Colonic mucosa (tissue), 4 donors: ENCODE data around the gene CACNA1S. TPM values are rescaled to one million over a fixed set of nuclear protein-coding genes. Genes with fewer than 3 reads are reported as not detected.

Experiments
- DNase-seq: peaks from one replicate; pipeline ENCODE4 v3.0.0-alpha.2; 2020
- H3K27ac ChIP-seq: fragments of 200-600 bp; one replicate; pipeline ENCODE4 v1.8.0; 2021
- H3K27me3 ChIP-seq: fragments of 200-600 bp; one replicate; pipeline ENCODE4 v1.8.0; 2021
- H3K36me3 ChIP-seq: fragments of 200-600 bp; one replicate; pipeline ENCODE4 v1.8.0; 2021
- H3K4me1 ChIP-seq: fragments of 200-600 bp; one replicate; pipeline ENCODE4 v1.8.0; 2021; ENCODE audit warnings: mild to moderate bottlenecking
- H3K4me3 ChIP-seq: fragments of 200-600 bp; one replicate; pipeline ENCODE4 v1.8.0; 2021
- H3K9ac ChIP-seq, 2 donors: one replicate each; pipeline ENCODE4 v1.7.0; 2013; ENCODE audit warnings: control low read depth in 2 of 2, low read depth in 2 of 2, low read length in 2 of 2
- H3K9me3 ChIP-seq: fragments of 200-600 bp; one replicate; pipeline ENCODE4 v1.8.0; 2021
- CTCF ChIP-seq: fragments of 200-600 bp; IDR thresholded peaks from one replicate; pipeline ENCODE4 v1.8.0; 2022; ENCODE audit warnings: antibody characterized with exemption, mild to moderate bottlenecking
- intact Hi-C: fragments of 100-400 bp; cut with DNase I; formaldehyde crosslinking; loops from one replicate; pipeline ENCODE4 v1.14.1; 2022
- total RNA-seq, 2 donors: library from RNA; stranded (reverse); fragmentation: NEBNext Ultra II Directional in 1 of 2; extraction: Animal tissue kit (Norgen Biotek cat#: 25700) in 1 of 2; gene quantifications; one replicate each; pipeline ENCODE4 v1.2.1, GENCODE V29; 2021
- donor health status: healthy.
- donor health status: DM: no; HTN: no; CAD: no.
- donor health status: DM: no; HTN: no; CAD: no.

The CACNA1S gene
- total RNA-seq, 2 donors from 2014 or later, result not detected

DNA sequence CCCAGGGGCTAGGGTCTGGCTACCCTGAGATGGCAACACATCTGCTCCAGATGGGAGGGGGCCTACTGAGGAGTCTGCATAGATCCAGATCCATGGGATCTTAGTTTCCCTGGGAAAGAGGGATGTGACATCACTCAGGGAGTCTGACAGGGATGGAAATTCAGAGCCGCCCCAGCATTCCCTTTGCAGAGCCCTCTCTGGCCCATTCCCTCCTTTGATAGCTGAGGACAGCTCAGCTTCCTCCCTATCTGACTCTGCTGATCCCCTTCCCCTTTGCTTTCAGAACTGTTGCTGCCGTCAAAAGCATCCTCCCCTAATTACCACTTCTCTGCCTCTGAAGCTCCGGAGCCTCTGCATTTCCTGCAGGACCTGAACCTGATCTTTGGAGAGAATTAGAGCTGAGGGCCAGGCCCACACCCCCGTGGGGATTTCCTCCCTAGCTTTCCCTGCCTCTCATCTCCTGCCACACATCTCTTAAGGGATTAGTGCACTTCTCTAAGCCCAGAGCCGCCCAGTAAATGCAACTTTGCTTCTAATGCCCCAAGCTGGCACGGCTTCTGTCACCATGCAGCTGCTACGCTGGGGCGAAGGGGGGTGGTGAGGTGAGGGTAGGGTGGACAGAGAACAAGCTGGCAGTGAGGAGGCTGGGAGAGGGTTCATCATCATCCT, 24.3 kb upstream of the CACNA1S start:
- Histone ChIP-seq H3K27me3 (no peaks in the 10 kb centered on the region), H3K27ac (no peak overlapping the region), H3K9ac (no peak overlapping the region), H3K4me3 (no peak overlapping the region), H3K9me3 (no peaks in the 10 kb centered on the region), H3K36me3 (no peaks in the 10 kb centered on the region), H3K4me1 (no peaks in the 10 kb centered on the region)
- TF ChIP-seq CTCF, result no peak
- no peak for DNase-seq
- intact Hi-C loops, result no loop called here

DNA sequence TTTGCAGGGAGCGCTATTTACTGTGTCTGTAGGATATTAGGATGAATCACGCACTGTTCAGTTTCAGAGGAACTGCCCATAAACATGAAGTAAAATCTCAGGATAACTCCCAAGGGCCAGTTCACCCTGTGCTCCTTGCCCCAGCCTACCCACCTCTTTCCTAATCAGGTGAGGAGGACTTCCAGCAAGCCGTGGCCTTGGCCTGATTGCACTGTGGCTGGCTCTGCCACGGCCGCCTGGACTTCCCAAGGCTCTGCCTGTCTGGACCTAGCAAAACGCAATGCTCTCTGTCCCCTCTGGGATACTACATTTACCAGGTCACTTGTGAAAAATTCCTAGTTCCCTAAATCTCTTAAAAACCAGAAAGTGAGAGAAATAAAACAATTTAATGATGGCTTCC, 22.2 kb upstream of the CACNA1S start:
- no peaks in the 10 kb centered on the region for H3K36me3 ChIP-seq
- TF ChIP-seq CTCF, result no peak
- no peaks in the 10 kb centered on the region for H3K27me3 ChIP-seq
- H3K27ac ChIP-seq, result no peak overlapping the region
- no peak overlapping the region for H3K9ac ChIP-seq
- H3K4me1 ChIP-seq, result no peaks in the 10 kb centered on the region
- no peak overlapping the region for H3K4me3 ChIP-seq
- intact Hi-C loops, result no loop called here
- H3K9me3 ChIP-seq, result no peaks in the 10 kb centered on the region
- no peak for DNase-seq

GRCh38 chr1:201131398-201131797, 19.2 kb upstream of the CACNA1S start:
- no peak for DNase-seq
- H3K4me3 ChIP-seq, result no peak overlapping the region
- no peaks in the 10 kb centered on the region for H3K9me3 ChIP-seq
- H3K4me1 ChIP-seq, result no peaks in the 10 kb centered on the region
- H3K27ac ChIP-seq, result no peak overlapping the region
- intact Hi-C loops, result no loop called here
- H3K9ac ChIP-seq, result no peak overlapping the region
- TF ChIP-seq CTCF, result no peak
- H3K36me3 ChIP-seq, result no peaks in the 10 kb centered on the region
- no peaks in the 10 kb centered on the region for H3K27me3 ChIP-seq

GRCh38 chr1:201128962-201129361, 16.7 kb upstream of the CACNA1S start:
- no peaks in the 10 kb centered on the region for H3K27me3 ChIP-seq
- H3K27ac ChIP-seq, result no peak overlapping the region
- no peaks in the 10 kb centered on the region for H3K36me3 ChIP-seq
- no peak overlapping the region for H3K9ac ChIP-seq
- H3K4me1 ChIP-seq, result no peaks in the 10 kb centered on the region
- no peaks in the 10 kb centered on the region for H3K9me3 ChIP-seq
- DNase-seq, result no peak
- TF ChIP-seq CTCF, result no peak
- no peak overlapping the region for H3K4me3 ChIP-seq
- intact Hi-C loops, result no loop called here

GRCh38 chr1:201128476-201128875, 16.2 kb upstream of the CACNA1S start:
- no peak for TF ChIP-seq CTCF
- no peaks in the 10 kb centered on the region for H3K27me3 ChIP-seq
- no peaks in the 10 kb centered on the region for H3K36me3 ChIP-seq
- no peak for DNase-seq
- H3K4me3 ChIP-seq, result no peak overlapping the region
- H3K9ac ChIP-seq, result no peak overlapping the region
- H3K4me1 ChIP-seq, result no peaks in the 10 kb centered on the region
- no peaks in the 10 kb centered on the region for H3K9me3 ChIP-seq
- H3K27ac ChIP-seq, result no peak overlapping the region
- intact Hi-C loops, result no loop called here
